A673 (cell line): ENCODE measurements around the gene RALGAPB.
"Not testable (repeated sequence)": the region's sequence is repeated elsewhere in the genome, so short reads cannot be mapped to it uniquely, and the experiment has no call there.

Experiments
- EZH2 ChIP-seq: fragments of 200-600 bp; sonication (generic); IDR thresholded peaks from 2 replicates; pipeline ENCODE4 v1.6.1; 2017; ENCODE audit warnings: borderline replicate concordance, low read depth, mild to moderate bottlenecking, mixed read lengths, antibody characterized with exemption, low read length; ENCODE audit not compliant: poor library complexity, severe bottlenecking
- TF ChIP-seq, protein P1 (sequence below): fragments of 300-800, 200-600 bp; sonication (generic); conservative IDR thresholded peaks from 2 replicates; pipeline ENCODE4 v1.5.1; 2017; ENCODE audit warnings: low read depth, mild to moderate bottlenecking, antibody characterized with exemption, low read length, moderate library complexity, mixed read lengths

DNA sequence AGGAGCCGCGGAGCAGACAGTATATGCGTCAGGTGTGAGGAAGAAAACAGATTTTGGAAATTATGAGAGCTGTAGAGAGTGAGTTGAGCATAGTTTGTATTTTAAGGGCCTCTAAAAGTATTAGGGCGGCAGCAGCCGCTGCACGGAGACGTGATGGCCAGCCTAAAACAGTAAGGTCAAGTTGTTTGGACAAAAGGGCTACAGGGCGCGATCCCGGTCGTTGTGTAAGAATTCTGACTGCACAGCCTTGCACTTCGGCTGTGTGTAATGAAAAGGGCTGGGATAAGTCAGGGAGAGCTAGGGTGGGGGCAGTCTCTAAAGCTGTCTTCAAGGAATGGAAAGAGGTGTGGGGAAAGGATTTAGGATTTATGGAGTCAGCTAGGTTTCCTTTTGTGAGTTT, 121.6 kb downstream of the RALGAPB start:
- TF ChIP-seq, protein P1, sequence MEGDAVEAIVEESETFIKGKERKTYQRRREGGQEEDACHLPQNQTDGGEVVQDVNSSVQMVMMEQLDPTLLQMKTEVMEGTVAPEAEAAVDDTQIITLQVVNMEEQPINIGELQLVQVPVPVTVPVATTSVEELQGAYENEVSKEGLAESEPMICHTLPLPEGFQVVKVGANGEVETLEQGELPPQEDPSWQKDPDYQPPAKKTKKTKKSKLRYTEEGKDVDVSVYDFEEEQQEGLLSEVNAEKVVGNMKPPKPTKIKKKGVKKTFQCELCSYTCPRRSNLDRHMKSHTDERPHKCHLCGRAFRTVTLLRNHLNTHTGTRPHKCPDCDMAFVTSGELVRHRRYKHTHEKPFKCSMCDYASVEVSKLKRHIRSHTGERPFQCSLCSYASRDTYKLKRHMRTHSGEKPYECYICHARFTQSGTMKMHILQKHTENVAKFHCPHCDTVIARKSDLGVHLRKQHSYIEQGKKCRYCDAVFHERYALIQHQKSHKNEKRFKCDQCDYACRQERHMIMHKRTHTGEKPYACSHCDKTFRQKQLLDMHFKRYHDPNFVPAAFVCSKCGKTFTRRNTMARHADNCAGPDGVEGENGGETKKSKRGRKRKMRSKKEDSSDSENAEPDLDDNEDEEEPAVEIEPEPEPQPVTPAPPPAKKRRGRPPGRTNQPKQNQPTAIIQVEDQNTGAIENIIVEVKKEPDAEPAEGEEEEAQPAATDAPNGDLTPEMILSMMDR = not testable (repeated sequence)
- not testable (repeated sequence) for TF ChIP-seq EZH2
